ENCODE data around the gene SLFN5.
"Not testable (repeated sequence)": the region's sequence is repeated elsewhere in the genome, so short reads cannot be mapped to it uniquely, and the experiment has no call there.

SLFN5 gene

DNA sequence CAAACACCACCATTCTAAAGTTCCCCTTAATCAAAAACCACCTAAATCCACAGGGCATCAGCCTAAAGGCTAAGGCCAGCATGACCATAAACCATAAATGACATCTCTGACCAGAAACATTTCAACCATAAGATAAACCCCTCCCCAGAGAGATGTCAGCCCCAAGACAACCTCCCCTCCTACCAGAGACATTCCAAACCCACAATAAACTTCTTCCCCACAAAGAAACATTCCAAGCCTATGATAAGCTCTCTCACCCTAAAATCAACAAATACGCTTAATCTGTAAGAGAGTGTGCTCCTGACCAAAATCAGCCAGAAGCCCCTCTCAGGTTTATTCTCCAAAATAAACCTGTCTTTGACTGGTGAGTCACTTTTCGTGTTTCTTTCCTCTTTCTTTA, 54.8 kb downstream of the SLFN5 start:
- no peaks in the 10 kb centered on the region for H4K20me1 ChIP-seq (ENCODE audit: insufficient read depth, low read length)
- peaks cover 31% of the 10 kb centered on the region for H3K9me3 ChIP-seq (ENCODE audit: insufficient read depth, low read length, severe bottlenecking)
- no peaks in the 10 kb centered on the region for H3K4me1 ChIP-seq (ENCODE audit: insufficient read depth, low read length)
- H3K27ac ChIP-seq (ENCODE audit: low read length), result no peak overlapping the region
- ATAC-seq (ENCODE audit: insufficient read depth, low read depth) (no peak), DNase-seq (no peak)
- no peak overlapping the region for H3K4me2 ChIP-seq (ENCODE audit: insufficient read depth, low read length)
- H2AFZ ChIP-seq (ENCODE audit: low read depth, low read length), result no peak overlapping the region
- no peak overlapping the region for H3K9ac ChIP-seq (ENCODE audit: low read depth, low read length)
- no peaks in the 10 kb centered on the region for H3K27me3 ChIP-seq (ENCODE audit: insufficient read depth, low read length, poor library complexity)
- no peaks in the 10 kb centered on the region for H3K36me3 ChIP-seq (ENCODE audit: insufficient read depth, low read length)
- H3K79me2 ChIP-seq (ENCODE audit: insufficient read depth, low read length), result no peaks in the 10 kb centered on the region
- no peak for TF ChIP-seq CTCF (IDR thresholded peaks at IDR 0.05; ENCODE audit: borderline replicate concordance, extremely low read depth, low read length, poor library complexity, severe bottlenecking)
- no peak for TF ChIP-seq EZH2 (IDR thresholded peaks at IDR 0.05; ENCODE audit: borderline replicate concordance, low read depth, low read length, severe bottlenecking)
- no peak overlapping the region for H3K4me3 ChIP-seq (ENCODE audit: low read depth in 1 of 2, low read length in 2 of 2)

- ATAC-seq (ENCODE audit: insufficient read depth, low read depth) (no peak), DNase-seq (no peak)
- Histone ChIP-seq H3K9ac (ENCODE audit: low read depth, low read length) (no peak overlapping the region), H3K36me3 (ENCODE audit: insufficient read depth, low read length) (no peaks in the 10 kb centered on the region), H3K27me3 (ENCODE audit: insufficient read depth, low read length, poor library complexity) (no peaks in the 10 kb centered on the region), H3K79me2 (ENCODE audit: insufficient read depth, low read length) (no peaks in the 10 kb centered on the region), H3K9me3 (ENCODE audit: insufficient read depth, low read length, severe bottlenecking) (peaks cover 37% of the 10 kb centered on the region), H2AFZ (ENCODE audit: low read depth, low read length) (no peak overlapping the region), H3K27ac (ENCODE audit: low read length) (no peak overlapping the region), H3K4me1 (ENCODE audit: insufficient read depth, low read length) (no peaks in the 10 kb centered on the region), H4K20me1 (ENCODE audit: insufficient read depth, low read length) (no peaks in the 10 kb centered on the region), H3K4me3 (ENCODE audit: low read depth in 1 of 2, low read length in 2 of 2) (no peak overlapping the region), H3K4me2 (ENCODE audit: insufficient read depth, low read length) (no peak overlapping the region)
- TF ChIP-seq EZH2 (IDR thresholded peaks at IDR 0.05; ENCODE audit: borderline replicate concordance, low read depth, low read length, severe bottlenecking) (no peak), CTCF (IDR thresholded peaks at IDR 0.05; ENCODE audit: borderline replicate concordance, extremely low read depth, low read length, poor library complexity, severe bottlenecking) (no peak)
Observed at GRCh38 chr17:35298639-35299038, 55.8 kb downstream of the SLFN5 start.

- TF ChIP-seq CTCF (IDR thresholded peaks at IDR 0.05; ENCODE audit: borderline replicate concordance, extremely low read depth, low read length, poor library complexity, severe bottlenecking) (no peak), EZH2 (IDR thresholded peaks at IDR 0.05; ENCODE audit: borderline replicate concordance, low read depth, low read length, severe bottlenecking) (no peak)
- Histone ChIP-seq H3K27ac (ENCODE audit: low read length) (no peak overlapping the region), H4K20me1 (ENCODE audit: insufficient read depth, low read length) (no peaks in the 10 kb centered on the region), H3K4me2 (ENCODE audit: insufficient read depth, low read length) (no peak overlapping the region), H3K4me3 (ENCODE audit: low read depth in 1 of 2, low read length in 2 of 2) (no peak overlapping the region), H3K36me3 (ENCODE audit: insufficient read depth, low read length) (no peaks in the 10 kb centered on the region), H3K9me3 (ENCODE audit: insufficient read depth, low read length, severe bottlenecking) (peaks cover 38% of the 10 kb centered on the region), H2AFZ (ENCODE audit: low read depth, low read length) (no peak overlapping the region), H3K4me1 (ENCODE audit: insufficient read depth, low read length) (no peaks in the 10 kb centered on the region), H3K9ac (ENCODE audit: low read depth, low read length) (no peak overlapping the region), H3K79me2 (ENCODE audit: insufficient read depth, low read length) (no peaks in the 10 kb centered on the region), H3K27me3 (ENCODE audit: insufficient read depth, low read length, poor library complexity) (no peaks in the 10 kb centered on the region)
- ATAC-seq (ENCODE audit: insufficient read depth, low read depth), result no peak
- DNase-seq, result no peak
Observed at GRCh38 chr17:35299135-35299534, 56.3 kb downstream of the SLFN5 start.

DNA sequence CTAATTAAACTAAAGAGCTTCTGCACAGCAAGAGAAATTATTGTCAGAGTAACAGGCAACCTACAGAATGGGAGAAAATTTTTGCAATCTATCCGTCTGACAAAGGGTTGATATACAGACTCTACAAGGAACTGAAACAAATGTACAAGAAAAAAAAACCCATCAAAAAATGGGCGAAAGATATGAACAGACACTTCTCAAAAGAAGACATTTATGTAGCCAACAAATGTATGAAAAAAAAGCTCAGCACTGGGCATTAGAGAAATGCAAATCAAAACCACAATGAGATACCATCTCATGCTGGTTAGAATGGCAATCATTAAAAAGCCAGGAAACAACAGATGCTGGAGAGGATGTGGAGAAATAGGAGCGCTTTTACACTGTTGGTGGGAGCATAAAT, 66.5 kb downstream of the SLFN5 start:
- H3K27me3 ChIP-seq (ENCODE audit: insufficient read depth, low read length, poor library complexity); ATAC-seq (ENCODE audit: insufficient read depth, low read depth); H3K4me3 ChIP-seq (ENCODE audit: low read depth in 1 of 2, low read length in 2 of 2); H3K9ac ChIP-seq (ENCODE audit: low read depth, low read length); DNase-seq; H3K27ac ChIP-seq (ENCODE audit: low read length); H3K79me2 ChIP-seq (ENCODE audit: insufficient read depth, low read length); H3K9me3 ChIP-seq (ENCODE audit: insufficient read depth, low read length, severe bottlenecking); H3K36me3 ChIP-seq (ENCODE audit: insufficient read depth, low read length); H4K20me1 ChIP-seq (ENCODE audit: insufficient read depth, low read length); H2AFZ ChIP-seq (ENCODE audit: low read depth, low read length); H3K4me2 ChIP-seq (ENCODE audit: insufficient read depth, low read length): not testable (repeated sequence)
- H3K4me1 ChIP-seq (ENCODE audit: insufficient read depth, low read length), result peaks cover 16% of the 10 kb centered on the region

All from DND-41 (cell line).